Measurements from ENCODE around the gene PAPLN.

DNA sequence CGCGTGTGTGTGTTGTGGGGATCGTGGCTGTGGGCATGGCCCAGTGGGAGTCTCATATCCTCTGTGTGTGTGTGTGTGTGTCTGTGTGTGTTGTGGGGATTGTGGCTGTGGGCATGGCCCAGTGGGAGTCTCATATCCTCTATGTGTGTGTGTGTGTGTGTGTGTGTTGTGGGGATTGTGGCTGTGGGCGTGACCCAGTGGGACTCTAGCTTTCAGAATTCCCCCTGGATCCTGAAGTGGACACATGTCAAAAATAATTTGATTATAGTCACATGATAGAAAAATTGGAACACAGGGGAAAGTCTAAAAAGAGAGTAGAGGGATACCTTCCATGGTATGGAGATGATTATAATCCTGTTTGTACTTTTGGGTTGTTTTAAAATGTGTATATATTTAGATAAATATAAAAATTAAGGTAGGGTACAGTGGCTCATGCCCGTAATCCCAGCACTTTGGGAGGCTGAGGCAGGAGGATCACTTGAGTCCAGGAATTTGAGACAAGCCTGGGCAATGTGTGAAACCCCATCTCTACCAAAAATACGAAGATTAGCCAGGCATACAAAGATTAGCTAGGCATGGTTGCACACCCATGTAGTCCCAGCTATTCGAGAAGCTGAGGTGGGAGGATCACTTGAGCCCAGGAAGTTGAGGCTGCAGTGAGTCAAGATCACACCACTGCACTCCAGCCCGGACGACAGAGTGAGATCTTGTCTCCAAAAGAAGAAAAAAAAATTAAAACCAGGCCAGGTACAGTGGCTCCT lies 11.0 kb downstream of the PAPLN start:
- TF ChIP-seq, protein P1, sequence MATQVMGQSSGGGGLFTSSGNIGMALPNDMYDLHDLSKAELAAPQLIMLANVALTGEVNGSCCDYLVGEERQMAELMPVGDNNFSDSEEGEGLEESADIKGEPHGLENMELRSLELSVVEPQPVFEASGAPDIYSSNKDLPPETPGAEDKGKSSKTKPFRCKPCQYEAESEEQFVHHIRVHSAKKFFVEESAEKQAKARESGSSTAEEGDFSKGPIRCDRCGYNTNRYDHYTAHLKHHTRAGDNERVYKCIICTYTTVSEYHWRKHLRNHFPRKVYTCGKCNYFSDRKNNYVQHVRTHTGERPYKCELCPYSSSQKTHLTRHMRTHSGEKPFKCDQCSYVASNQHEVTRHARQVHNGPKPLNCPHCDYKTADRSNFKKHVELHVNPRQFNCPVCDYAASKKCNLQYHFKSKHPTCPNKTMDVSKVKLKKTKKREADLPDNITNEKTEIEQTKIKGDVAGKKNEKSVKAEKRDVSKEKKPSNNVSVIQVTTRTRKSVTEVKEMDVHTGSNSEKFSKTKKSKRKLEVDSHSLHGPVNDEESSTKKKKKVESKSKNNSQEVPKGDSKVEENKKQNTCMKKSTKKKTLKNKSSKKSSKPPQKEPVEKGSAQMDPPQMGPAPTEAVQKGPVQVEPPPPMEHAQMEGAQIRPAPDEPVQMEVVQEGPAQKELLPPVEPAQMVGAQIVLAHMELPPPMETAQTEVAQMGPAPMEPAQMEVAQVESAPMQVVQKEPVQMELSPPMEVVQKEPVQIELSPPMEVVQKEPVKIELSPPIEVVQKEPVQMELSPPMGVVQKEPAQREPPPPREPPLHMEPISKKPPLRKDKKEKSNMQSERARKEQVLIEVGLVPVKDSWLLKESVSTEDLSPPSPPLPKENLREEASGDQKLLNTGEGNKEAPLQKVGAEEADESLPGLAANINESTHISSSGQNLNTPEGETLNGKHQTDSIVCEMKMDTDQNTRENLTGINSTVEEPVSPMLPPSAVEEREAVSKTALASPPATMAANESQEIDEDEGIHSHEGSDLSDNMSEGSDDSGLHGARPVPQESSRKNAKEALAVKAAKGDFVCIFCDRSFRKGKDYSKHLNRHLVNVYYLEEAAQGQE (IDR thresholded peaks at IDR 0.05; ENCODE audit: unreplicated experiment): no peak
- TF ChIP-seq EZH2phosphoT487 (IDR thresholded peaks at IDR 0.05; ENCODE audit: unreplicated experiment): no peak
- TF ChIP-seq, protein P2, sequence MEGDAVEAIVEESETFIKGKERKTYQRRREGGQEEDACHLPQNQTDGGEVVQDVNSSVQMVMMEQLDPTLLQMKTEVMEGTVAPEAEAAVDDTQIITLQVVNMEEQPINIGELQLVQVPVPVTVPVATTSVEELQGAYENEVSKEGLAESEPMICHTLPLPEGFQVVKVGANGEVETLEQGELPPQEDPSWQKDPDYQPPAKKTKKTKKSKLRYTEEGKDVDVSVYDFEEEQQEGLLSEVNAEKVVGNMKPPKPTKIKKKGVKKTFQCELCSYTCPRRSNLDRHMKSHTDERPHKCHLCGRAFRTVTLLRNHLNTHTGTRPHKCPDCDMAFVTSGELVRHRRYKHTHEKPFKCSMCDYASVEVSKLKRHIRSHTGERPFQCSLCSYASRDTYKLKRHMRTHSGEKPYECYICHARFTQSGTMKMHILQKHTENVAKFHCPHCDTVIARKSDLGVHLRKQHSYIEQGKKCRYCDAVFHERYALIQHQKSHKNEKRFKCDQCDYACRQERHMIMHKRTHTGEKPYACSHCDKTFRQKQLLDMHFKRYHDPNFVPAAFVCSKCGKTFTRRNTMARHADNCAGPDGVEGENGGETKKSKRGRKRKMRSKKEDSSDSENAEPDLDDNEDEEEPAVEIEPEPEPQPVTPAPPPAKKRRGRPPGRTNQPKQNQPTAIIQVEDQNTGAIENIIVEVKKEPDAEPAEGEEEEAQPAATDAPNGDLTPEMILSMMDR (conservative IDR thresholded peaks at IDR 0.05; ENCODE audit: low read depth in 2 of 2): no peak
- TF ChIP-seq EZH2 (IDR thresholded peaks at IDR 0.05; ENCODE audit: low read depth, unreplicated experiment): no peak
- no peak for TF ChIP-seq CREB1 (CRISPR knock-in tag; IDR thresholded peaks at IDR 0.05; ENCODE audit: low read depth)
- no peak for TF ChIP-seq POLR2AphosphoS5 (IDR thresholded peaks at IDR 0.05; ENCODE audit: low read depth)
- TF ChIP-seq, protein P3, sequence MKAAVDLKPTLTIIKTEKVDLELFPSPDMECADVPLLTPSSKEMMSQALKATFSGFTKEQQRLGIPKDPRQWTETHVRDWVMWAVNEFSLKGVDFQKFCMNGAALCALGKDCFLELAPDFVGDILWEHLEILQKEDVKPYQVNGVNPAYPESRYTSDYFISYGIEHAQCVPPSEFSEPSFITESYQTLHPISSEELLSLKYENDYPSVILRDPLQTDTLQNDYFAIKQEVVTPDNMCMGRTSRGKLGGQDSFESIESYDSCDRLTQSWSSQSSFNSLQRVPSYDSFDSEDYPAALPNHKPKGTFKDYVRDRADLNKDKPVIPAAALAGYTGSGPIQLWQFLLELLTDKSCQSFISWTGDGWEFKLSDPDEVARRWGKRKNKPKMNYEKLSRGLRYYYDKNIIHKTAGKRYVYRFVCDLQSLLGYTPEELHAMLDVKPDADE (IDR thresholded peaks at IDR 0.05): no peak
- no peak for TF ChIP-seq JUNB (IDR thresholded peaks at IDR 0.05; ENCODE audit: unreplicated experiment)
- TF ChIP-seq STAT1 (IDR thresholded peaks at IDR 0.05; ENCODE audit: unreplicated experiment): no peak
- TF ChIP-seq ZNF114 (CRISPR knock-in tag; IDR thresholded peaks at IDR 0.05): no peak
- TF ChIP-seq, protein P4, sequence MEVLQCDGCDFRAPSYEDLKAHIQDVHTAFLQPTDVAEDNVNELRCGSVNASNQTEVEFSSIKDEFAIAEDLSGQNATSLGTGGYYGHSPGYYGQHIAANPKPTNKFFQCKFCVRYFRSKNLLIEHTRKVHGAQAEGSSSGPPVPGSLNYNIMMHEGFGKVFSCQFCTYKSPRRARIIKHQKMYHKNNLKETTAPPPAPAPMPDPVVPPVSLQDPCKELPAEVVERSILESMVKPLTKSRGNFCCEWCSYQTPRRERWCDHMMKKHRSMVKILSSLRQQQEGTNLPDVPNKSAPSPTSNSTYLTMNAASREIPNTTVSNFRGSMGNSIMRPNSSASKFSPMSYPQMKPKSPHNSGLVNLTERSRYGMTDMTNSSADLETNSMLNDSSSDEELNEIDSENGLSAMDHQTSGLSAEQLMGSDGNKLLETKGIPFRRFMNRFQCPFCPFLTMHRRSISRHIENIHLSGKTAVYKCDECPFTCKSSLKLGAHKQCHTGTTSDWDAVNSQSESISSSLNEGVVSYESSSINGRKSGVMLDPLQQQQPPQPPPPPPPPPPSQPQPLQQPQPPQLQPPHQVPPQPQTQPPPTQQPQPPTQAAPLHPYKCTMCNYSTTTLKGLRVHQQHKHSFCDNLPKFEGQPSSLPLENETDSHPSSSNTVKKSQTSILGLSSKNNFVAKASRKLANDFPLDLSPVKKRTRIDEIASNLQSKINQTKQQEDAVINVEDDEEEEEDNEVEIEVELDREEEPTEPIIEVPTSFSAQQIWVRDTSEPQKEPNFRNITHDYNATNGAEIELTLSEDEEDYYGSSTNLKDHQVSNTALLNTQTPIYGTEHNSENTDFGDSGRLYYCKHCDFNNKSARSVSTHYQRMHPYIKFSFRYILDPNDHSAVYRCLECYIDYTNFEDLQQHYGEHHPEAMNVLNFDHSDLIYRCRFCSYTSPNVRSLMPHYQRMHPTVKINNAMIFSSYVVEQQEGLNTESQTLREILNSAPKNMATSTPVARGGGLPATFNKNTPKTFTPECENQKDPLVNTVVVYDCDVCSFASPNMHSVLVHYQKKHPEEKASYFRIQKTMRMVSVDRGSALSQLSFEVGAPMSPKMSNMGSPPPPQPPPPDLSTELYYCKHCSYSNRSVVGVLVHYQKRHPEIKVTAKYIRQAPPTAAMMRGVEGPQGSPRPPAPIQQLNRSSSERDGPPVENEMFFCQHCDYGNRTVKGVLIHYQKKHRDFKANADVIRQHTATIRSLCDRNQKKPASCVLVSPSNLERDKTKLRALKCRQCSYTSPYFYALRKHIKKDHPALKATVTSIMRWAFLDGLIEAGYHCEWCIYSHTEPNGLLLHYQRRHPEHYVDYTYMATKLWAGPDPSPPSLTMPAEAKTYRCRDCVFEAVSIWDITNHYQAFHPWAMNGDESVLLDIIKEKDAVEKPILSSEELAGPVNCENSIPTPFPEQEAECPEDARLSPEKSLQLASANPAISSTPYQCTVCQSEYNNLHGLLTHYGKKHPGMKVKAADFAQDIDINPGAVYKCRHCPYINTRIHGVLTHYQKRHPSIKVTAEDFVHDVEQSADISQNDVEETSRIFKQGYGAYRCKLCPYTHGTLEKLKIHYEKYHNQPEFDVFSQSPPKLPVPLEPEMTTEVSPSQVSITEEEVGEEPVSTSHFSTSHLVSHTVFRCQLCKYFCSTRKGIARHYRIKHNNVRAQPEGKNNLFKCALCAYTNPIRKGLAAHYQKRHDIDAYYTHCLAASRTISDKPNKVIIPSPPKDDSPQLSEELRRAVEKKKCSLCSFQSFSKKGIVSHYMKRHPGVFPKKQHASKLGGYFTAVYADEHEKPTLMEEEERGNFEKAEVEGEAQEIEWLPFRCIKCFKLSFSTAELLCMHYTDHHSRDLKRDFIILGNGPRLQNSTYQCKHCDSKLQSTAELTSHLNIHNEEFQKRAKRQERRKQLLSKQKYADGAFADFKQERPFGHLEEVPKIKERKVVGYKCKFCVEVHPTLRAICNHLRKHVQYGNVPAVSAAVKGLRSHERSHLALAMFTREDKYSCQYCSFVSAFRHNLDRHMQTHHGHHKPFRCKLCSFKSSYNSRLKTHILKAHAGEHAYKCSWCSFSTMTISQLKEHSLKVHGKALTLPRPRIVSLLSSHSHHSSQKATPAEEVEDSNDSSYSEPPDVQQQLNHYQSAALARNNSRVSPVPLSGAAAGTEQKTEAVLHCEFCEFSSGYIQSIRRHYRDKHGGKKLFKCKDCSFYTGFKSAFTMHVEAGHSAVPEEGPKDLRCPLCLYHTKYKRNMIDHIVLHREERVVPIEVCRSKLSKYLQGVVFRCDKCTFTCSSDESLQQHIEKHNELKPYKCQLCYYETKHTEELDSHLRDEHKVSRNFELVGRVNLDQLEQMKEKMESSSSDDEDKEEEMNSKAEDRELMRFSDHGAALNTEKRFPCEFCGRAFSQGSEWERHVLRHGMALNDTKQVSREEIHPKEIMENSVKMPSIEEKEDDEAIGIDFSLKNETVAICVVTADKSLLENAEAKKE (CRISPR knock-in tag; IDR thresholded peaks at IDR 0.05): no peak

All from GM23338 (cell line).